HepG2 (cell line): ENCODE data around the gene ESPN. TPM values are rescaled to one million over a fixed set of nuclear protein-coding genes. Genes with fewer than 3 reads are reported as not detected.

Experiments
- ARID4A ChIP-seq: sonication (generic); formaldehyde crosslinking; IDR thresholded peaks from 2 replicates; pipeline ENCODE4 v1.5.0; 2020; ENCODE audit warnings: mild to moderate bottlenecking, missing genetic modification reagents, borderline replicate concordance
- ARID5B ChIP-seq: IDR thresholded peaks from 2 replicates; pipeline ENCODE4 v1.4.0; 2020; ENCODE audit warnings: mild to moderate bottlenecking, missing genetic modification reagents
- ERF ChIP-seq: IDR thresholded peaks from 2 replicates; pipeline ENCODE4 v1.6.1; 2018; ENCODE audit warnings: missing biosample characterization, missing genetic modification reagents
- HES4 ChIP-seq: sonication (generic); formaldehyde crosslinking; IDR thresholded peaks from 2 replicates; pipeline ENCODE4 v1.9.0; 2021; ENCODE audit warnings: mild to moderate bottlenecking, missing genetic modification reagents, borderline replicate concordance
- PATZ1 ChIP-seq: sonication (generic); formaldehyde crosslinking; IDR thresholded peaks from 2 replicates; pipeline ENCODE4 v1.4.0; 2020; ENCODE audit warnings: missing genetic modification reagents
- POGK ChIP-seq: sonication (generic); formaldehyde crosslinking; conservative IDR thresholded peaks from 2 replicates; pipeline ENCODE4 v1.8.0; 2022; ENCODE audit warnings: mild to moderate bottlenecking, moderate library complexity, missing genetic modification reagents
- RXRA ChIP-seq: sonication (generic); formaldehyde crosslinking; IDR thresholded peaks from 2 replicates; pipeline ENCODE4 v1.5.1; 2020; ENCODE audit warnings: missing genetic modification reagents
- XBP1 ChIP-seq: sonication (generic); formaldehyde crosslinking; IDR thresholded peaks from 2 replicates; pipeline ENCODE4 v1.5.0; 2020; ENCODE audit warnings: missing genetic modification reagents
- ZBTB10 ChIP-seq: sonication (generic); formaldehyde crosslinking; IDR thresholded peaks from 2 replicates; pipeline ENCODE4 v1.4.0; 2020; ENCODE audit warnings: missing genetic modification reagents, borderline replicate concordance
- ZBTB43 ChIP-seq: sonication (generic); formaldehyde crosslinking; conservative IDR thresholded peaks from 2 replicates; pipeline ENCODE4 v1.4.0; 2020; ENCODE audit warnings: missing genetic modification reagents
- ZNF556 ChIP-seq: sonication (generic); formaldehyde crosslinking; IDR thresholded peaks from 2 replicates; pipeline ENCODE4 v1.4.0; 2020; ENCODE audit warnings: mild to moderate bottlenecking, missing genetic modification reagents, borderline replicate concordance
- polyA plus RNA-seq, 8 experiments: library from polyadenylated mRNA; depleted of rRNA in 3 of 8; stranded (reverse) in 7 of 8; unstranded in 1 of 8; fragments of >200 nt; fragmentation: Illumina TruSeq in 4 of 8; extraction: Trizol in 4 of 8; gene quantifications; 2 replicates each; pipeline versions ENCODE4 v1.2.1 to v1.2.3, GENCODE V29; 2011 to 2016; ENCODE audit warnings: low read depth in 4 of 8, missing spikeins in 1 of 8, mixed read lengths in 1 of 8; ENCODE audit not compliant: insufficient read depth in 1 of 8
- total RNA-seq, 5 experiments: library from RNA; depleted of rRNA; stranded (reverse); fragments of >200 nt; fragmentation: Illumina TruSeq; extraction: Trizol; gene quantifications; 2 replicates each; pipeline ENCODE4 v1.2.3, GENCODE V29; 2016; ENCODE audit warnings: low read depth in 1 of 5

ESPN gene
- total and polyA plus RNA-seq, 2 of the 13 experiments (the other 11 are each of a cell fraction or from before 2014, with no cell fraction given): 48.6 to 54.2 TPM

GRCh38 chr1:6414443-6414844 is 10.1 kb upstream of the ESPN start (continued):
- TF ChIP-seq ARID4A (CRISPR knock-in tag) (peak; percentile 30; the same call in 1 of the 2 replicates), ZBTB10 (CRISPR knock-in tag) (peak; percentile 70; the same call in 1 of the 2 replicates), ARID5B (CRISPR knock-in tag) (peak; percentile 43), ZBTB43 (0 out of 2 replicates have a peak, but pooled peaks have one; percentile 30), HES4 (CRISPR knock-in tag) (0 out of 2 replicates have a peak, but pooled peaks have one; percentile 36), ERF (CRISPR knock-in tag) (0 out of 2 replicates have a peak, but pooled peaks have one; percentile 29), ZNF556 (CRISPR knock-in tag) (no peak), PATZ1 (CRISPR knock-in tag) (0 out of 2 replicates have a peak, but pooled peaks have one; percentile 35), RXRA (0 out of 2 replicates have a peak, but pooled peaks have one; percentile 18), XBP1 (no peak), POGK (CRISPR knock-in tag) (0 out of 2 replicates have a peak, but pooled peaks have one; percentile 25)
